GM18520 (cell line): Measurements from ENCODE around the gene PMF1.

ENCODE experiments used
- ATAC-seq: cut with Tn5 transposase; IDR thresholded peaks from one replicate; pipeline ENCODE4 v1.9.1; 2021; ENCODE audit not compliant: unreplicated experiment

PMF1 gene

GRCh38 chr1:156262461-156263287 is 49.9 kb downstream of the PMF1 start:
- no peak for ATAC-seq

- no peak for ATAC-seq
Measured at GRCh38 chr1:156263288-156263655, 50.5 kb downstream of the PMF1 start.

- ATAC-seq, result no peak
Measured at GRCh38 chr1:156266051-156266450, 53.2 kb downstream of the PMF1 start.

GRCh38 chr1:156268336-156268735 is 55.5 kb downstream of the PMF1 start:
- no peak for ATAC-seq

- ATAC-seq, result no peak
Measured at GRCh38 chr1:156270314-156270713, 57.5 kb downstream of the PMF1 start.

GRCh38 chr1:156276532-156276931 is 63.7 kb downstream of the PMF1 start:
- no peak for ATAC-seq

- ATAC-seq, result no peak
Measured at GRCh38 chr1:156276966-156277381, 64.2 kb downstream of the PMF1 start.

- ATAC-seq, result no peak
Measured at GRCh38 chr1:156279837-156280236, 67.0 kb downstream of the PMF1 start.

- peak; percentile 34 for ATAC-seq
Measured at GRCh38 chr1:156281281-156281680, 68.5 kb downstream of the PMF1 start.

- ATAC-seq, result no peak
Measured at GRCh38 chr1:156281693-156282478, 69.1 kb downstream of the PMF1 start.

GRCh38 chr1:156282479-156283222 is 69.8 kb downstream of the PMF1 start, which contains the start of gene SMG5:
Gene SMG5 (minus strand): TSS chr1:156282825. CDS start chr1:156282680, 145 bp downstream.
- peak; percentile 83 for ATAC-seq

GRCh38 chr1:156283521-156283920 is 70.7 kb downstream of the PMF1 start:
- no peak for ATAC-seq

- no peak for ATAC-seq
Measured at GRCh38 chr1:156284112-156284511, 71.3 kb downstream of the PMF1 start, which contains the start of gene TMEM79. Gene TMEM79 (plus strand): TSS chr1:156284325. CDS start chr1:156285227, 902 bp downstream.

GRCh38 chr1:156284757-156285156 is 72.0 kb downstream of the PMF1 start:
- no peak for ATAC-seq

GRCh38 chr1:156285437-156285836 is 72.6 kb downstream of the PMF1 start:
- no peak for ATAC-seq

- no peak for ATAC-seq
Measured at GRCh38 chr1:156286061-156286460, 73.3 kb downstream of the PMF1 start.
